ENCODE measurements around the gene CCM2. TPM values are rescaled to one million over a fixed set of nuclear protein-coding genes. Genes with fewer than 3 reads are reported as not detected.

The CCM2 gene
- total RNA-seq, 1 donor from 2014 or later = 63.1 TPM

DNA sequence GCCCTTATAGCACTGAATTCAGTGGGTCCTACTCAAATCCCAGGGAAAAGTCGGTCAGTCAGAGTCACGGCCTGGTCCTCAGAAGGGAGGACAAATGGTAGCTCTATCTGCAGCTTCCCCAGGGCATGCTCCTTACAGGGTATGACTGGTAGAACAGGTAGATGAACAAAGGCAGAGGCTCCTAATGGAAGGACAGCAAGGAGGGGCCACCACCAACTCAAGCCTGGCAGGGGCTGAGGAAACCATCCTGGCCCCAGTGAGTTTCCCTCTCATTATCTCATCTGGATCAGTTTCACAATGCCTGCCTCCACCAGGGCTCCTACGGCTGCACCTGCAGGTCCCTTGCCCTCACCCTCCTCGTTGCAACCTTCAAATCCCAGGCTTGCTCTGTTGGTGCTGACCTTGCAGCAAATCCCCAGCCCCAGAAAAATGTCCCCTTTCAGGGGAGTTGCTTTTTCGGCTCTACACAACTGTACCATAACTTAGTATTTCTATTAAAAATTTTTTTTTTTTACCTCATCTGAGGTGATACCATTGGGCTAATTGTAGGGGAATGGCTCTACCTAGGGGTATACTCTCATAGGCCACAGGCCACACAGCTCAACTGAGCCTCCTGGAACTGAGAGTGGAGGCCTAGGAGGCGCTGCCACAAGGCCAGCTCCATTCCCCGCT, 18.8 kb upstream of the CCM2 start:
- Mint-ChIP-seq H3K27me3 (no peaks in the 10 kb centered on the region), H3K36me3 (ENCODE audit: low read depth) (peaks cover 78% of the 10 kb centered on the region), H3K4me3 (peak overlapping the region; percentile 99), H3K4me1 (peaks cover 62% of the 10 kb centered on the region), H3K9me3 (no peaks in the 10 kb centered on the region), H3K27ac (peak overlapping the region; percentile 90)
- intact Hi-C loops (cut with micrococcal nuclease) = no loop called here
- peak; percentile 74 for DNase-seq

DNA sequence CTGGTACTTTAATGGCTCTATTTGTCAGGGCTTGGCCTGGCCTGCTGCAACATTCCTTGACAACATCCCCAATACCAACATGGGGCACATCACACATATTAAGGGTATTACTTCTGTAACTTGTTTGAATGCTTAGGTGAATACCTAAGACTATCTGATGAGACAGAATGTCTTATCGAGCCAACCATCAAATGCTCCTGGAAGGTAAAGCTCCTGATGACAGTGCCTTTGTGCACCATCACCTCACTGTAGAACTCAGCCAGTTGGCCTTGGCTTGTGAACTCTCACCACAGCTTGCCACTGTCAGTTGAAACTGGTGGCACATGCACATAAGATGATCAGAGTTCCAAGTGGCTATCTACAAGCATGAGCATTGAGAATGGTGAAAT, 17.5 kb upstream of the CCM2 start:
- no peaks in the 10 kb centered on the region for H3K27me3 Mint-ChIP-seq
- peak overlapping the region; percentile 99 for H3K4me3 Mint-ChIP-seq
- peaks cover 68% of the 10 kb centered on the region for H3K36me3 Mint-ChIP-seq (ENCODE audit: low read depth)
- H3K9me3 Mint-ChIP-seq = no peaks in the 10 kb centered on the region
- peaks cover 66% of the 10 kb centered on the region for H3K4me1 Mint-ChIP-seq
- DNase-seq = no peak
- intact Hi-C loops (cut with micrococcal nuclease) = no loop called here
- H3K27ac Mint-ChIP-seq = peak overlapping the region; percentile 90

DNA sequence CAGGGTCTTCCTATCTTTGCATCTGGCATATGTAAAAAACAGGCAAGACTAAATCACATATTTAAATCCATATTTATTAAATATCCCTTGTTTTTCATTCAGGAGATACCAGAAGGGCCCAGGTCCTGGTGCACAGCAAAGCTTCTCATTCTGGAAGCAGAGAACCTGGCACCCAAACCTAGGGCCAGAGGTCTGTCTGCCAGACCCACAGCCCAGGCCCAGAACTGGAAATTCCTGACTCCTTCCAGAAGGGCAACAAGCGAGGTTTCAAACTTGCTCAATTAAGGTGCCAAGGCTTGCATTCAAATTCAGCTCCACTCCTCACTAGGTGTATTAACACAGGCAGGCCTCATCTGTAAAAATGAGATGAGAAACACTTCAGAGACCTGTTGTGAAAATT, 17.0 kb upstream of the CCM2 start:
- intact Hi-C loops (cut with micrococcal nuclease) = no loop called here
- Mint-ChIP-seq H3K9me3 (no peaks in the 10 kb centered on the region), H3K27ac (peak overlapping the region; percentile 99), H3K27me3 (no peaks in the 10 kb centered on the region), H3K4me3 (peak overlapping the region; percentile 99), H3K36me3 (ENCODE audit: low read depth) (peaks cover 64% of the 10 kb centered on the region), H3K4me1 (peaks cover 68% of the 10 kb centered on the region)
- no peak for DNase-seq

DNA sequence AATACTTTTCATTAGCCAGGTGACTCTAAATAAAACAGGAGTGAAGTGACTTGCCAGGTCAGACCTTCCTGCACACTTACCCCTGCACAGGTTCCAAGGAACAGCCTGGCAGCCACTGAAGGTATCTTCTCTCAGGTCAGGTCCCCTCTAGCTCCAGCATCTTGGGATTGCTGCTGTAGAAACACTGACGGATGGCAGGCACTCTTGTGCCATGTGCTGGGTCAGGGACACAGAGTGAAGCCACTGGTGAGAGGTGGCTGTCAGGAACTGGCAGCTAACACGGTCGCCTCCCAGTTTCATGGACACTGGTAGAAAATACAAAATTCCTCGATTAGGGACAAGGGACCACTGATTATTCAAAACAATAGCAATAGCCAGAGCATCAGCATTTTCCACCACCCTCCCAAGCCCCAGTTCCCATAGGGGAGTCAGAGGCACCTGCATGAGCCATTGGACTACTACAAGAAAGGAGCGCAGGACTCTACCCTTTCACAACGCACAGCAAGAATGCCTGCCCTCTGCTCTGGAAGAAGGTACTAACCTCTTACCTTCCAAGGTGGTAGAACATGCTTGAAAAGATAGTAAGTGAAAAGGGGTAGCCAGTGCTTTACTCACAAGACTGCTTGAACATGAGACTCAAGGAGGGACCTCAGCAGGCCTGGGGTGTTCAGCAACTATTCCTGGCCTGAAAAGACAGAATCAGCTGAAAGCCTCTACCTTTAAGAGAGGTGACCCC, 16.1 kb upstream of the CCM2 start:
- Mint-ChIP-seq H3K36me3 (ENCODE audit: low read depth) (peaks cover 54% of the 10 kb centered on the region), H3K27ac (peak overlapping the region; percentile 99), H3K9me3 (no peaks in the 10 kb centered on the region), H3K4me1 (peaks cover 72% of the 10 kb centered on the region), H3K4me3 (peak overlapping the region; percentile 99), H3K27me3 (no peaks in the 10 kb centered on the region)
- no peak for DNase-seq
- intact Hi-C loops (cut with micrococcal nuclease) = no loop called here

DNA sequence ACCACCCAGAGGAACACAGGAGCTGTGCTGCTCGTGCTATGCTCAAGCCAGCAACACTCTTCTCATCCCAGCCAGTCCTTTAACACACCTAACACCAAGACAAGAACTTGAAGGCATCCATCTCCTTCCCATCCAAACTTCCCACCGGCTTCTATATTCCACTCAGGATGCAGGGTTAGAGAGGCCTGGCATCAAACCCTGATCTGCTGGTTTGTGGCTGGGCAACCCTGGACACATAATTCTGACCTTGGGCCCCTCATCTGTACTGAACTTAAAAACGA, 15.6 kb upstream of the CCM2 start:
- Mint-ChIP-seq H3K4me3 (peak overlapping the region; percentile 99), H3K27me3 (no peaks in the 10 kb centered on the region), H3K27ac (peak overlapping the region; percentile 99), H3K4me1 (peaks cover 71% of the 10 kb centered on the region), H3K9me3 (no peaks in the 10 kb centered on the region), H3K36me3 (ENCODE audit: low read depth) (peaks cover 57% of the 10 kb centered on the region)
- intact Hi-C loops (cut with micrococcal nuclease) = no loop called here
- DNase-seq = no peak

DNA sequence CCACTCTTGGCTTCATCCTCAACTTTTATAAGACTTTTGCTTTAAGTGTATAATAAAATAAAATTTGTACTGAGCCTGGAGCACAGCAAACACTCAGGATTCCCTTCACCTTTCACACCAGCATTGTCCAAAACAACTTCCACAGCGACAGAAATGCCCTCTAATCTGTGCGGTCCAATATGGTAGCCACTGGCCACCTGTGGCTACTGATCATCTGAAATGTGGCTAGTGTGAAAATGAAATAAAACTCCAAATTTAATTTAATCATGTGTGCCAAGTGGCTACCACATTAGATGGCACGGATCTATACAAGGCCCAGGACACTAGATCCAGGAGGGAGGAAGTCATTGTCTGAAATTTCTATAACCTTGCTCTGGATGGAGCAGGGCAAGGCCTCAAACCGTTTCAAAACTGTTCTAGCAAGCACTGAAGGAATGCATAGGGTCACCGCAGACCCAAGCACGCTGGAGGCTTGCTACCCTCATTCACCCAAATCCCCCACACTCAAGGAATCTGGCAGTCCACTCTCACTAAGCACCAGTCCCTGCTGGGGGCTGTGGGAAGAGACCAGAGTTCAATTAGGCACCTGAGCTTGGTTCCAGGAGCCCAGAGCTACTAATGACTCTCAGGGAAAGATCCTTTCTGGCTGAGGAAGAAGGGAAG, 14.8 kb upstream of the CCM2 start:
- Mint-ChIP-seq H3K4me3 (peak overlapping the region; percentile 99), H3K27ac (peak overlapping the region; percentile 99), H3K9me3 (no peaks in the 10 kb centered on the region), H3K36me3 (ENCODE audit: low read depth) (peaks cover 57% of the 10 kb centered on the region), H3K4me1 (peaks cover 64% of the 10 kb centered on the region), H3K27me3 (no peaks in the 10 kb centered on the region)
- no peak for DNase-seq
- intact Hi-C loops (cut with micrococcal nuclease) = loop anchor here (5.0 kb wide), 1 partner anchor 782 kb away; no protein-coding TSS in a partner anchor

DNA sequence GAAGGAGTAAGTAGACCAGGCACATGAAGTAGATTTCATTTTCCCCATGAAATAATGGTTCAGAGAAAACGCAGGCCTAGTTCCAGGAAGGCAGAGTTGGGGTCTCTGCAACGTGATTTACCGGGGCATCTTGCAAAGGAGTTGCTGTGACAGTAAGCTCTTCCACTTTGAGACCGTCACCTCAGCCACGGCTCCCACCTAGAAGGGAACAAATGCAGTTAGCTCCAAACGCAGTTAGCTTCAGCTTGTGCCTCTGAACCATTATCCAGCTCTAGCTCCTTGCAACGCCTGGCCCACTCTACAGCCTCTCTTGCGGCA, 14.1 kb upstream of the CCM2 start:
- H3K9me3 Mint-ChIP-seq = no peaks in the 10 kb centered on the region

DNA sequence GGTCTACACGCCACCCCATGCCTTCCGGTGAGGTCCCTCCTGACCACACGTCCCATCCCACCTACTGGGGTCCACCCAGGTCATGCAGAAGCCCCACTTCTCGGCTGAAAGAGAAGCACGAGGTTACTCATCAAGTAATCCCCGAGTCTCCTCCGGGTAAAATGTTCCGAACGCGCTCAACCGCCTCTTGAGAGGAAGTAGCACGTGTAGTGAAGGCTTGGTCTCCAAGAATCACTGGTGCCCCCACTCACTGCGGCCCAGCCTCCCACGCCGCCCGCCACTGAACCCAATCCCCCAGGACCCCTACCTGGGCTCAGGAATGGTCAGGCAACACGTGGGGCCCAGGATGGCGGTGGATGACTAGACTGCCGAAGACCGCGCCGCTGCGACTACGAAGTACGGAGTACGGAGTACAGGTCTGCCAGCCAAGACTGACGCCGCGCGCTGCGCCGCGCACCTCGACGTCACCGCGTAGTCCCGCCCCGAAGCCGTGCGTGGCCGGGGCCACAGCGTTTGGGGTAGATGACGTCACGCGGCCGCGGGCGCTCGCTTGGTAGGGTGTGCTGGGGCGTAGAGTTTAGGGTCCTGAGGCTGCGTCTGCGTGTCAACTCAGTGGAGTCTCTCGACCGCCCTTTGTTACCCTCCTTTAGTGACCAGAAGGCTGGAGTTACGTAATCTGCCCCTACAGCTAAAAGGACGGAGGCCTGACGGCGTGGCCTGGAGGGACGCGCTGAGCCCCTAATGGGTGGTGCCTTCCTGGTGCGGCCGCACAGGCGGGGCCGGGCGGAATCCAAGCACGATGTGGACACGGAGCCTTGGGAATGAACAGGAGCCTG, 13.6 kb upstream of the CCM2 start:
- peak overlapping the region; percentile 99 for H3K27ac Mint-ChIP-seq
- peak overlapping the region; percentile 99 for H3K4me3 Mint-ChIP-seq
- H3K4me1 Mint-ChIP-seq = peaks cover 55% of the 10 kb centered on the region
- H3K9me3 Mint-ChIP-seq = no peaks in the 10 kb centered on the region
- no peaks in the 10 kb centered on the region for H3K27me3 Mint-ChIP-seq
- intact Hi-C loops (cut with micrococcal nuclease) = loop anchor here (1.0 to 5.0 kb wide), 7 partner anchors 9 to 781 kb away; partner anchors contain the start of genes PURB and TBRG4
- DNase-seq = peak; percentile 99
- peaks cover 50% of the 10 kb centered on the region for H3K36me3 Mint-ChIP-seq (ENCODE audit: low read depth)

More for the DNA sequence above, 14.1 kb upstream of the CCM2 start:
- Mint-ChIP-seq H3K4me1 (peaks cover 59% of the 10 kb centered on the region), H3K27ac (peak overlapping the region; percentile 99), H3K36me3 (ENCODE audit: low read depth) (peaks cover 54% of the 10 kb centered on the region), H3K27me3 (no peaks in the 10 kb centered on the region), H3K4me3 (peak overlapping the region; percentile 99)
- DNase-seq = no peak
- intact Hi-C loops (cut with micrococcal nuclease) = loop anchor here (1.0 to 5.0 kb wide), 7 partner anchors 9 to 781 kb away; partner anchors contain the start of genes PURB and TBRG4

DNA sequence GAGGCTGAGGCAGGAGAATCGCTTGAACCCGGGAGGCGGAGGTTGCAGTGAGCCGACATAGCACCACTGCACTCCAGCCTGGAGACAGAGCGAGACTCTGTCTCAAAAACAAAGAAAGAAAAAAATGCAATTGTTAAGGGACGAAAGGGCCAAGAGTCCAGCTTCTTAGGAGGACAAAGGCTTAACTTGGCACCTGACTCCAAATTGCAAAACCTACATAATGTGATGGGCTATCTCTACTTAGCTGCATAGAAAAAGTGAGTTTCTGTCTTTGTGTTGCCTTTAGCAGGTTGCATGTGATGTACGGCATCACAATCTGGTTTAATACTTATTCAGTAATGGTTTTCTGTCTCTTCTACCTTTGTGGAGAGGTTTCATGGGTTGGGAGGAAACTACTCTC, 12.5 kb upstream of the CCM2 start:
- H3K4me3 Mint-ChIP-seq = peak overlapping the region; percentile 99
- peaks cover 48% of the 10 kb centered on the region for H3K4me1 Mint-ChIP-seq
- no peak for DNase-seq
- no peaks in the 10 kb centered on the region for H3K9me3 Mint-ChIP-seq
- peak overlapping the region; percentile 99 for H3K27ac Mint-ChIP-seq
- no peaks in the 10 kb centered on the region for H3K27me3 Mint-ChIP-seq
- peaks cover 42% of the 10 kb centered on the region for H3K36me3 Mint-ChIP-seq (ENCODE audit: low read depth)
- intact Hi-C loops (cut with micrococcal nuclease) = loop anchor here (2.0 to 5.0 kb wide), 2 partner anchors 141 to 780 kb away; no protein-coding TSS in a partner anchor

DNA sequence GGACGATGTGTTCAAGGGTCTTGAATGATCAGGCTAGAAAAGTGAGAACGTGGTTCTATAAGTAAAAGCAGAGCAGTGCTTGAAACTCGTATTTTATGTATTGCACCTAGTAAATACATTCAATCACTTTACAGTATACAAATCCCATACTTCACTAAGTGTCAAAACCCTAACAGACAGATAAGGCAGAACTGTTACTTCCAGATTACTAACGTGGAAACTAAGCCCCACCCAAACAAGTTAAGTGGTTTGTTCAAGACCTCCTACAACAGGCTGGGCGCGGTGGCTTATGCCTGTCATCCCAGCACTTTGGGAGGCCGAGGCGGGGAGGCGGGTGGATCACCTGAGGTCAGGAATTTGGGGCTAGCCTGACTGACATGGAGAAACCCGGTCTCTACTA, 12.0 kb upstream of the CCM2 start:
- peak overlapping the region; percentile 99 for H3K27ac Mint-ChIP-seq
- no peak for DNase-seq
- intact Hi-C loops (cut with micrococcal nuclease) = loop anchor here (2.0 to 5.0 kb wide), 2 partner anchors 141 to 779 kb away; no protein-coding TSS in a partner anchor

DNA sequence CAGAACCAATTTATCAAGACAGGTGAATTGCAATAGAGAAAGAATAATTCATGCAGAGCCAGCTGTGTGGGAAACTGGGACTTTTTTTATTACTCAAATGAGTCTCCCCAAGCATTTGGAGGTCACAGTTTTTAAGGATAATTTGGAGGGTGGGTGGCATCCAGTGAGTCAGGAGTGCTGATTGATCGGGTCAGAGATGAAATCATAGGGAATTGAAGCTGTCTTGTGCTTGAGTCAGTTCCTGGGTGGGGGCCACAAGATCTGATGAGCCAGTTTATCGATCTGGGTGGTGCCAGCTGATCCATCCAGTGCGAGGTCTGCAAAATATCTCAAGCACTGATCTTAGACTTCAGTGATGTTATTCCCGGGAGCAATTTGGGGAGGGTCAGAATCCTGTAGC, 11.3 kb upstream of the CCM2 start:
- H3K27me3 Mint-ChIP-seq = no peaks in the 10 kb centered on the region
- H3K27ac Mint-ChIP-seq = peak overlapping the region; percentile 9

More for the DNA sequence above, 12.0 kb upstream of the CCM2 start:
- no peaks in the 10 kb centered on the region for H3K27me3 Mint-ChIP-seq
- H3K4me1 Mint-ChIP-seq = peaks cover 44% of the 10 kb centered on the region
- no peaks in the 10 kb centered on the region for H3K9me3 Mint-ChIP-seq
- H3K36me3 Mint-ChIP-seq (ENCODE audit: low read depth) = peaks cover 37% of the 10 kb centered on the region
- peak overlapping the region; percentile 99 for H3K4me3 Mint-ChIP-seq

DNA sequence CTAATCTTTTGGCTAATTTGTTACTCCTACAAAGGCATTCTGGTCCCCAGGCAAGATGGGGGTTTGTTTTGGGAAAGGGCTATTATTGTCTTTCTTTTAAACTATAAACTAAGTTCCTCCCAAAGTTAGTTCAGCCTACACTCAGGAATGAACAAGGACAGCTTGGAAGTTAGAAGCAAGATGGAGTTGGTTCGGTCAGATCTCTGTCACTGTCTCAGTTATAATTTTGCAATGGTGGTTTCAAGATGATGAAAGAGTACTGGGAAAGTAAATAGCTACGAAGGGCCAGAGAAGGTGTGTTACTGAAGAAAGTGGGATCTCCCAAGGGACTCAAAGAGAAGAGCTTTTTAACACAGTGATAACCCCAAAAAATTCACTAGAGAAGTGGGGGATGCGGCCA, 10.9 kb upstream of the CCM2 start:
- Mint-ChIP-seq H3K9me3 (no peaks in the 10 kb centered on the region), H3K4me1 (peaks cover 35% of the 10 kb centered on the region), H3K27me3 (no peaks in the 10 kb centered on the region), H3K36me3 (ENCODE audit: low read depth) (peaks cover 25% of the 10 kb centered on the region), H3K4me3 (no peak overlapping the region), H3K27ac (no peak overlapping the region)
- intact Hi-C loops (cut with micrococcal nuclease) = loop anchor here (5.0 kb wide), 1 partner anchor 778 kb away; no protein-coding TSS in a partner anchor
- no peak for DNase-seq

More for the DNA sequence above, 11.3 kb upstream of the CCM2 start:
- no peak overlapping the region for H3K4me3 Mint-ChIP-seq
- no peak for DNase-seq
- H3K4me1 Mint-ChIP-seq = peaks cover 40% of the 10 kb centered on the region
- intact Hi-C loops (cut with micrococcal nuclease) = loop anchor here (5.0 kb wide), 1 partner anchor 779 kb away; no protein-coding TSS in a partner anchor
- H3K9me3 Mint-ChIP-seq = no peaks in the 10 kb centered on the region
- H3K36me3 Mint-ChIP-seq (ENCODE audit: low read depth) = peaks cover 29% of the 10 kb centered on the region
